Measurements from ENCODE around the gene IL16.

- TF ChIP-seq CTCF (IDR thresholded peaks at IDR 0.05) (no peak), POLR2AphosphoS5 (IDR thresholded peaks at IDR 0.05) (no peak)
These were observed 141.1 kb downstream of the IL16 start for GRCh38 chr15:81337713-81338157.

Measured in breast epithelium (tissue), 3 donors.